Endothelial cell (in vitro differentiated cells): ENCODE data around the gene ARHGAP24. TPM values are rescaled to one million over a fixed set of nuclear protein-coding genes. Genes with fewer than 3 reads are reported as not detected.

Source experiments
- DNase-seq: peaks from one replicate; pipeline ENCODE4 v3.0.0; 2021; ENCODE audit warnings: low spot score
- H3K27ac Mint-ChIP-seq: one replicate; pipeline ENCODE4 v1.8.0; 2021; ENCODE audit warnings: mixed read lengths, inconsistent platforms; ENCODE audit not compliant: unreplicated experiment
- H3K27me3 Mint-ChIP-seq: one replicate; pipeline ENCODE4 v1.8.0; 2021; ENCODE audit warnings: mild to moderate bottlenecking, moderate library complexity, mixed read lengths, inconsistent platforms; ENCODE audit not compliant: unreplicated experiment
- H3K36me3 Mint-ChIP-seq: one replicate; pipeline ENCODE4 v1.8.0; 2021; ENCODE audit warnings: mild to moderate bottlenecking, low read depth, mixed read lengths, inconsistent platforms; ENCODE audit not compliant: unreplicated experiment
- H3K4me1 Mint-ChIP-seq: one replicate; pipeline ENCODE4 v1.8.0; 2021; ENCODE audit warnings: mild to moderate bottlenecking, mixed read lengths, inconsistent platforms; ENCODE audit not compliant: unreplicated experiment
- H3K4me3 Mint-ChIP-seq: one replicate; pipeline ENCODE4 v1.8.0; 2021; ENCODE audit warnings: mild to moderate bottlenecking, mixed read lengths, inconsistent platforms; ENCODE audit not compliant: unreplicated experiment
- H3K9me3 Mint-ChIP-seq: one replicate; pipeline ENCODE4 v1.8.0; 2021; ENCODE audit warnings: mixed read lengths, inconsistent platforms; ENCODE audit not compliant: unreplicated experiment
- total RNA-seq: library from RNA; stranded (reverse); fragmentation: NEBNext Ultra II Directional; extraction: Animal tissue kit (Norgen Biotek cat#: 25700); gene quantifications from one replicate; pipeline ENCODE4 v1.2.1, GENCODE V29; 2021; ENCODE audit not compliant: unreplicated experiment
- TF ChIP-seq, protein P1 (sequence below): fragments of 200-600 bp; sonication (generic); IDR thresholded peaks from one replicate; pipeline ENCODE4 v1.5.0; 2021; ENCODE audit warnings: antibody characterized with exemption; ENCODE audit not compliant: unreplicated experiment

Gene ARHGAP24
- total RNA-seq, 1 donor from 2014 or later: 5.0 TPM

- Mint-ChIP-seq H3K4me1 (peaks cover 13% of the 10 kb centered on the region), H3K4me3 (no peak overlapping the region), H3K27ac (no peak overlapping the region), H3K27me3 (no peaks in the 10 kb centered on the region), H3K9me3 (no peaks in the 10 kb centered on the region), H3K36me3 (no peaks in the 10 kb centered on the region)
- TF ChIP-seq, protein P1, sequence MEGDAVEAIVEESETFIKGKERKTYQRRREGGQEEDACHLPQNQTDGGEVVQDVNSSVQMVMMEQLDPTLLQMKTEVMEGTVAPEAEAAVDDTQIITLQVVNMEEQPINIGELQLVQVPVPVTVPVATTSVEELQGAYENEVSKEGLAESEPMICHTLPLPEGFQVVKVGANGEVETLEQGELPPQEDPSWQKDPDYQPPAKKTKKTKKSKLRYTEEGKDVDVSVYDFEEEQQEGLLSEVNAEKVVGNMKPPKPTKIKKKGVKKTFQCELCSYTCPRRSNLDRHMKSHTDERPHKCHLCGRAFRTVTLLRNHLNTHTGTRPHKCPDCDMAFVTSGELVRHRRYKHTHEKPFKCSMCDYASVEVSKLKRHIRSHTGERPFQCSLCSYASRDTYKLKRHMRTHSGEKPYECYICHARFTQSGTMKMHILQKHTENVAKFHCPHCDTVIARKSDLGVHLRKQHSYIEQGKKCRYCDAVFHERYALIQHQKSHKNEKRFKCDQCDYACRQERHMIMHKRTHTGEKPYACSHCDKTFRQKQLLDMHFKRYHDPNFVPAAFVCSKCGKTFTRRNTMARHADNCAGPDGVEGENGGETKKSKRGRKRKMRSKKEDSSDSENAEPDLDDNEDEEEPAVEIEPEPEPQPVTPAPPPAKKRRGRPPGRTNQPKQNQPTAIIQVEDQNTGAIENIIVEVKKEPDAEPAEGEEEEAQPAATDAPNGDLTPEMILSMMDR: no peak
- no peak for DNase-seq
Measured at GRCh38 chr4:85869181-85869580, 394.2 kb downstream of the ARHGAP24 start.

DNA sequence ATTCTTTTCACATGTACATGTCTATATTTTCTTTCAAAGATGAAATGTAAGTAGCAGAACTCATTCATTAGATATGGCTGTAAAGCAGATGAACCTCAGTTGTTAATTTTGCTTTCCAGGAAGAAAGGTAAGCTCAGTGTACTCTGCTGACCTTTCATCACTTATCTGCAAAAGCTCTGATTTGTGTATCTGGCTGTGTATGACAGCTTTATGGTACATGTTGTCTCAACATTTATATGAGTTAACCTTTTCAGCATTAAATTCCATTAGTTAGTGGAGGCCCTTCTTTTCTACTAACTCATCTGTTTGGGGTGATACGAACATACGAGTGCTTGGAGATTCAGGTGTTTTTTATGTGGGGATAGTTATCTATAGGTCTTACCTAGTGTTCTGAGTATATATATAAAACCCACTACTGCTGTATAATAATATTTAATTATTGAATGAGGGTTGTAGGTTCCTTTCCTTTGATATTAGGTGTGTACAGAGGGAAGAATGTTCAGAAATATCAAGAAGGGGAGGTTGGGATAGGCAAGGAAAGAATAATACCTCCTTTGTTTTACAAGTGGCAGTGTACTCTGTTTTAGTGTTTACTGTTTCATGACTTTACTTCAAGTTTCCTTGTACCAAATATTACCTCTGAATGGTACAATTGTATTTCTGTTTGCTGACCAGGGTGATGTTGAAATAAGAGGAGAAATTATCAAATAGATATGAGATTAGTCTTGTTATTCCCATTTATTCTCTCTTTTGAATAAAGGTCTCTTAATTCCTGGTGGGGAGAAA, 395.5 kb downstream of the ARHGAP24 start:
- TF ChIP-seq, protein P1: no peak

GRCh38 chr4:85873566-85873965, 398.6 kb downstream of the ARHGAP24 start:
- H3K4me1 Mint-ChIP-seq: peaks cover 6% of the 10 kb centered on the region
- no peak for DNase-seq
- no peaks in the 10 kb centered on the region for H3K36me3 Mint-ChIP-seq
- H3K4me3 Mint-ChIP-seq: no peak overlapping the region
- H3K9me3 Mint-ChIP-seq: no peaks in the 10 kb centered on the region
- no peaks in the 10 kb centered on the region for H3K27me3 Mint-ChIP-seq
- H3K27ac Mint-ChIP-seq: no peak overlapping the region
- TF ChIP-seq, protein P1: no peak

More for the DNA sequence above, 395.5 kb downstream of the ARHGAP24 start:
- Mint-ChIP-seq H3K27me3 (no peaks in the 10 kb centered on the region), H3K9me3 (no peaks in the 10 kb centered on the region), H3K4me1 (peaks cover 13% of the 10 kb centered on the region), H3K4me3 (no peak overlapping the region), H3K36me3 (no peaks in the 10 kb centered on the region), H3K27ac (no peak overlapping the region)
- no peak for DNase-seq

GRCh38 chr4:85879518-85879917, 404.6 kb downstream of the ARHGAP24 start:
- no peak overlapping the region for H3K27ac Mint-ChIP-seq

DNA sequence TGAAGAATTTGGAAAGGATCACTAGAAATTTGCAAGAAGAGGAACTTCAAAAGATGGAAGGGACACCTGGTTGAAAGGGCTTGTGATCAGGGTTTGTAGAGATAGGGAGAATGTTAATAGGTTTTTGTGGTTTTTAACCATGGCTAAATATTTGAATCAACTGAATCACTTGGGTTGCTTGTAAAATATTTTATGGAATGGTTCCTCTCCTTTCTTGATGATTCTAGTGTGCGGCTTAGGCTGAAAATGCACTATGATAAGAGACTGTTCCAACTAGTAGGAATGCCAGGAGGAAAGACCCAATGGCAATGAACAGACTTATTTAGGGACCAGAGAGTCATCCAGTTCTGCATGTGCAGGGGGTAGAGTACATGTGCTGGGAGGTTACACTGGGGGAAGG, 408.2 kb downstream of the ARHGAP24 start:
- H3K27me3 Mint-ChIP-seq: no peaks in the 10 kb centered on the region
- H3K4me1 Mint-ChIP-seq: no peaks in the 10 kb centered on the region
- no peaks in the 10 kb centered on the region for H3K36me3 Mint-ChIP-seq
- no peak overlapping the region for H3K27ac Mint-ChIP-seq
- no peaks in the 10 kb centered on the region for H3K9me3 Mint-ChIP-seq
- H3K4me3 Mint-ChIP-seq: no peak overlapping the region
- no peak for DNase-seq
- TF ChIP-seq, protein P1: no peak

More at GRCh38 chr4:85879518-85879917, 404.6 kb downstream of the ARHGAP24 start:
- Mint-ChIP-seq H3K36me3 (no peaks in the 10 kb centered on the region), H3K27me3 (no peaks in the 10 kb centered on the region), H3K4me1 (no peaks in the 10 kb centered on the region), H3K4me3 (no peak overlapping the region), H3K9me3 (no peaks in the 10 kb centered on the region)
- DNase-seq: no peak
- TF ChIP-seq, protein P1: no peak
